ENCODE data around the gene BAZ2B. TPM values are rescaled to one million over a fixed set of nuclear protein-coding genes. Genes with fewer than 3 reads are reported as not detected.

The BAZ2B gene
- total RNA-seq, 2 experiments from 2014 or later = 3.7 to 11.8 TPM

GRCh38 chr2:159650574-159650973 is 34.2 kb upstream of the BAZ2B start:
- Histone ChIP-seq H2AFZ (ENCODE audit: low read length) (no peak overlapping the region), H3K4me2 (ENCODE audit: low read length) (no peak overlapping the region), H3K4me3 (ENCODE audit: low read depth, low read length, poor library complexity, severe bottlenecking) (no peak overlapping the region), H3K9me3 (ENCODE audit: low read length) (no peaks in the 10 kb centered on the region), H3K36me3 (ENCODE audit: insufficient read depth, low read length) (no peaks in the 10 kb centered on the region), H3K4me1 (ENCODE audit: insufficient read depth, low read length, poor library complexity, severe bottlenecking) (no peaks in the 10 kb centered on the region), H3K9me2 (ENCODE audit: insufficient read depth, low read length) (no peaks in the 10 kb centered on the region), H3K79me2 (ENCODE audit: insufficient read depth, low read depth, low read length) (no peaks in the 10 kb centered on the region), H3K27ac (ENCODE audit: low read depth, low read length, poor library complexity, severe bottlenecking) (no peak overlapping the region), H4K20me1 (ENCODE audit: insufficient read depth, low read length) (no peaks in the 10 kb centered on the region)
- ChIA-PET CTCF (ENCODE audit: unreplicated experiment) (no interaction called here), POLR2A (no interaction called here)
- intact Hi-C loops (cut with micrococcal nuclease; ENCODE audit: unreplicated experiment) = loop anchor here (5.0 kb wide), 1 partner anchor 137 kb away; no protein-coding TSS in a partner anchor
- BruUV-seq (replicated peaks) = no TSS peak
- TF ChIP-seq EZH2phosphoT487 (IDR thresholded peaks at IDR 0.05; ENCODE audit: borderline replicate concordance, low read depth, low read length) = no peak
- TF ChIP-seq CTCF (conservative IDR thresholded peaks at IDR 0.05; ENCODE audit: low read length) = no peak
- DNase-seq (ENCODE audit: low spot score) = no peak

GRCh38 chr2:159648643-159649042 is 32.3 kb upstream of the BAZ2B start:
- Histone ChIP-seq H3K36me3 (ENCODE audit: insufficient read depth, low read length) (no peaks in the 10 kb centered on the region), H2AFZ (ENCODE audit: low read length) (no peak overlapping the region), H4K20me1 (ENCODE audit: insufficient read depth, low read length) (no peaks in the 10 kb centered on the region), H3K9me2 (ENCODE audit: insufficient read depth, low read length) (no peaks in the 10 kb centered on the region), H3K9me3 (ENCODE audit: low read length) (no peaks in the 10 kb centered on the region), H3K4me2 (ENCODE audit: low read length) (no peak overlapping the region), H3K27ac (ENCODE audit: low read depth, low read length, poor library complexity, severe bottlenecking) (no peak overlapping the region), H3K4me3 (ENCODE audit: low read depth, low read length, poor library complexity, severe bottlenecking) (no peak overlapping the region), H3K79me2 (ENCODE audit: insufficient read depth, low read depth, low read length) (no peaks in the 10 kb centered on the region), H3K4me1 (ENCODE audit: insufficient read depth, low read length, poor library complexity, severe bottlenecking) (no peaks in the 10 kb centered on the region)
- BruUV-seq (replicated peaks) = no TSS peak
- ChIA-PET POLR2A (no interaction called here), CTCF (ENCODE audit: unreplicated experiment) (no interaction called here)
- no peak for DNase-seq (ENCODE audit: low spot score)
- no peak for TF ChIP-seq EZH2phosphoT487 (IDR thresholded peaks at IDR 0.05; ENCODE audit: borderline replicate concordance, low read depth, low read length)
- no peak for TF ChIP-seq CTCF (conservative IDR thresholded peaks at IDR 0.05; ENCODE audit: low read length)
- intact Hi-C loops (cut with micrococcal nuclease; ENCODE audit: unreplicated experiment) = no loop called here

GRCh38 chr2:159647667-159648066 is 31.3 kb upstream of the BAZ2B start:
- Histone ChIP-seq H3K4me3 (ENCODE audit: low read depth, low read length, poor library complexity, severe bottlenecking) (no peak overlapping the region), H2AFZ (ENCODE audit: low read length) (no peak overlapping the region), H3K27ac (ENCODE audit: low read depth, low read length, poor library complexity, severe bottlenecking) (no peak overlapping the region), H3K4me1 (ENCODE audit: insufficient read depth, low read length, poor library complexity, severe bottlenecking) (no peaks in the 10 kb centered on the region), H4K20me1 (ENCODE audit: insufficient read depth, low read length) (no peaks in the 10 kb centered on the region), H3K36me3 (ENCODE audit: insufficient read depth, low read length) (no peaks in the 10 kb centered on the region), H3K9me2 (ENCODE audit: insufficient read depth, low read length) (no peaks in the 10 kb centered on the region), H3K9me3 (ENCODE audit: low read length) (no peaks in the 10 kb centered on the region), H3K4me2 (ENCODE audit: low read length) (no peak overlapping the region), H3K79me2 (ENCODE audit: insufficient read depth, low read depth, low read length) (no peaks in the 10 kb centered on the region)
- intact Hi-C loops (cut with micrococcal nuclease; ENCODE audit: unreplicated experiment) = no loop called here
- no TSS peak for BruUV-seq (replicated peaks)
- TF ChIP-seq CTCF (conservative IDR thresholded peaks at IDR 0.05; ENCODE audit: low read length) (no peak), EZH2phosphoT487 (IDR thresholded peaks at IDR 0.05; ENCODE audit: borderline replicate concordance, low read depth, low read length) (no peak)
- ChIA-PET POLR2A (no interaction called here), CTCF (ENCODE audit: unreplicated experiment) (no interaction called here)
- no peak for DNase-seq (ENCODE audit: low spot score)
